Chondrocyte (in vitro differentiated cells): ENCODE data around the gene HNRNPL. TPM values are rescaled to one million over a fixed set of nuclear protein-coding genes. Genes with fewer than 3 reads are reported as not detected.
A peak's percentile ranks its signal among the peaks of the same experiment; 100 is the strongest.

Source experiments
- DNase-seq: peaks from one replicate; pipeline ENCODE4 v3.0.0; 2021; ENCODE audit warnings: mixed read lengths, low spot score
- H3K27ac Mint-ChIP-seq: one replicate; pipeline ENCODE4 v1.8.0; 2021; ENCODE audit warnings: mild to moderate bottlenecking, moderate library complexity, mixed read lengths; ENCODE audit not compliant: unreplicated experiment
- H3K27me3 Mint-ChIP-seq: 2 replicates; pipeline ENCODE4 v1.8.0; 2021; ENCODE audit warnings: low read depth, mixed read lengths
- H3K36me3 Mint-ChIP-seq: 2 replicates; pipeline ENCODE4 v1.8.0; 2021; ENCODE audit warnings: low read depth, mixed read lengths
- H3K4me1 Mint-ChIP-seq: 2 replicates; pipeline ENCODE4 v1.8.0; 2021; ENCODE audit warnings: low read depth, mild to moderate bottlenecking, mixed read lengths
- H3K4me3 Mint-ChIP-seq: one replicate; pipeline ENCODE4 v1.8.0; 2021; ENCODE audit warnings: mild to moderate bottlenecking, moderate library complexity, mixed read lengths; ENCODE audit not compliant: unreplicated experiment
- H3K9me3 Mint-ChIP-seq: 2 replicates; pipeline ENCODE4 v1.8.0; 2021; ENCODE audit warnings: low read depth, mixed read lengths
- total RNA-seq: library from RNA; stranded (reverse); gene quantifications from 3 replicates; pipeline ENCODE4 v1.2.1, GENCODE V29; 2021
- TF ChIP-seq, protein P1 (sequence below): fragments of 200-600 bp; sonication (generic); IDR thresholded peaks from 2 replicates; pipeline ENCODE4 v1.5.0; 2021; ENCODE audit warnings: antibody characterized with exemption, mild to moderate bottlenecking, moderate library complexity

Gene HNRNPL
- total RNA-seq, 1 donor from 2014 or later, result 214 TPM

- H3K4me1 Mint-ChIP-seq, result peaks cover 39% of the 10 kb centered on the region
- H3K27me3 Mint-ChIP-seq, result no peaks in the 10 kb centered on the region
- H3K27ac Mint-ChIP-seq, result peak overlapping the region; percentile 99
- peaks cover 4% of the 10 kb centered on the region for H3K36me3 Mint-ChIP-seq
- TF ChIP-seq, protein P1, sequence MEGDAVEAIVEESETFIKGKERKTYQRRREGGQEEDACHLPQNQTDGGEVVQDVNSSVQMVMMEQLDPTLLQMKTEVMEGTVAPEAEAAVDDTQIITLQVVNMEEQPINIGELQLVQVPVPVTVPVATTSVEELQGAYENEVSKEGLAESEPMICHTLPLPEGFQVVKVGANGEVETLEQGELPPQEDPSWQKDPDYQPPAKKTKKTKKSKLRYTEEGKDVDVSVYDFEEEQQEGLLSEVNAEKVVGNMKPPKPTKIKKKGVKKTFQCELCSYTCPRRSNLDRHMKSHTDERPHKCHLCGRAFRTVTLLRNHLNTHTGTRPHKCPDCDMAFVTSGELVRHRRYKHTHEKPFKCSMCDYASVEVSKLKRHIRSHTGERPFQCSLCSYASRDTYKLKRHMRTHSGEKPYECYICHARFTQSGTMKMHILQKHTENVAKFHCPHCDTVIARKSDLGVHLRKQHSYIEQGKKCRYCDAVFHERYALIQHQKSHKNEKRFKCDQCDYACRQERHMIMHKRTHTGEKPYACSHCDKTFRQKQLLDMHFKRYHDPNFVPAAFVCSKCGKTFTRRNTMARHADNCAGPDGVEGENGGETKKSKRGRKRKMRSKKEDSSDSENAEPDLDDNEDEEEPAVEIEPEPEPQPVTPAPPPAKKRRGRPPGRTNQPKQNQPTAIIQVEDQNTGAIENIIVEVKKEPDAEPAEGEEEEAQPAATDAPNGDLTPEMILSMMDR, result peak; percentile 14
- no peaks in the 10 kb centered on the region for H3K9me3 Mint-ChIP-seq
- peak overlapping the region; percentile 89 for H3K4me3 Mint-ChIP-seq
- DNase-seq, result no peak
Observed at GRCh38 chr19:38850976-38851621, 1.3 kb upstream of the HNRNPL start.

DNA sequence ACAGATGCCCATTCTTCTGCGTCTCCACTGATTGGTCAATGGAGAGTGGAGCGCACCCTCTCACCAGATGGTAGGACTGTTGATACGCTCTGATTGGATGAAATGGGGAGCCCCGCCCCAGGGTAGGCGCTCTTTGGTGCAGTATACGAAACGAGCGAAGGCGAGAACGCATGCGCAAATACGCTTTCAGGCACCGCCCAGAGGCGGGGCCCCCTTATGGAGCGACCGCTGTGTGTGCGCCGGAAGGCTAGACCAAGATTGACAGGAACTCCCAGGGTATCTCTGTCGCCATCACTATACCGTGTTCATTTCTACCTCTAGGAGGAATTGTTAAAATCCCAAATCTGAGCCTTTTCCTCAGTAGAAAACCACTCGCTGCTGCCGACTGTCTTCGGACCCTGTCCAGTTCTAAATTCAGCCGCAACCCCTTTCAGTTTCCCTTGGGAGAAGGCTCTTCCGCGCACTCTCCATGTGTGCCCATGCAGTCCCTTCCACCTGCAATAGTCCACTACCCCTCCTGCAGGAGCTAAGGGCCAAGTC is 720 bp upstream of the HNRNPL start:
- Mint-ChIP-seq H3K9me3 (no peaks in the 10 kb centered on the region), H3K4me1 (peaks cover 41% of the 10 kb centered on the region), H3K36me3 (peaks cover 10% of the 10 kb centered on the region), H3K4me3 (peak overlapping the region; percentile 89), H3K27me3 (no peaks in the 10 kb centered on the region), H3K27ac (peak overlapping the region; percentile 99)
- TF ChIP-seq, protein P1, result peak; percentile 59
- no peak for DNase-seq

- Mint-ChIP-seq H3K9me3 (no peaks in the 10 kb centered on the region), H3K4me3 (peak overlapping the region; percentile 89), H3K27ac (peak overlapping the region; percentile 99), H3K36me3 (peaks cover 17% of the 10 kb centered on the region), H3K4me1 (peaks cover 44% of the 10 kb centered on the region), H3K27me3 (no peaks in the 10 kb centered on the region)
- TF ChIP-seq, protein P1, result no peak
- DNase-seq, result peak; percentile 98
Observed at GRCh38 chr19:38849147-38849859, 483 bp downstream of the HNRNPL start.

DNA sequence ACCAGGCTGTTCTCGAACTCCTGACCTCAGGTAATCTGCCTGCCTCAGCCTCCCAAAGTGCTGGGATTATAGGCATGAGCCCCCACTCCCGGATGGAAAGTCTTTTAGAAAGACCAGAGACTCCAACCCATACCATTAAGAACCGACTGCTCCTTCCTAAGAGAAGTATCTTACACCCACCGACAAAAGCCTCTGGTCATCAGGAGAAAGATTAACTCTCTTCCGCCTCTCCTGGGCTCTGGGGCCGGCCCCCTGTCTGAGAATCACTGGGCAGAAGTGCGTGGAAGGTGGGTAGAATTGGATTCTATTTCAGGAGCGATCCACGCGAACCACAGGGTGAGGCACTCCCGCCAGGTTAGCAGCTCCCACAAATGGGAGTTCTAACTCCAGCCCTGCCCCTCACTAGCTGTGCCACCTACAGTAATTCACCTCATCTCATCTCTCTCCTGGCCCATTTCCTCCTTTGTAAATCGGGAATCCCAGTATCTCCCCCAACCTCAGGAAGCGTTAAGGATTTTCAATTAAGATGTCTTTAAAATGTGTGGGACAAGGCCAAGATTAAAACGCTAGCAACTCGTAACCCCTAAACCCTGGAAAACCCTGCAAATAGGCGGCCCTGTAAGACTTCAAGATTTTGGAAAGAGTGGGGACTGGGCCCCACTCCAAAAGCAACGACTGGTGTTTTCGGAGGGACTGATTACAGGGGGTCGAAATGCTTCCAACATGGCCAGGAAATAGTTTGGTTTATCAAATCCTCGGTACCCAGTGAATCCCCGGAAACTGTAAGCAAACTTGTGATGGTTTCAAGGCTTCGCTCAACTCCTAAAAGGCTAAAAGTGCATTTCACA is 1.3 kb downstream of the HNRNPL start:
- DNase-seq, result no peak
- H3K4me3 Mint-ChIP-seq, result peak overlapping the region; percentile 89

More for the DNA sequence above, 1.3 kb downstream of the HNRNPL start:
- Mint-ChIP-seq H3K27me3 (no peaks in the 10 kb centered on the region), H3K4me1 (peaks cover 44% of the 10 kb centered on the region), H3K36me3 (peaks cover 24% of the 10 kb centered on the region), H3K27ac (peak overlapping the region; percentile 90), H3K9me3 (no peaks in the 10 kb centered on the region)
- TF ChIP-seq, protein P1, result no peak
